HG03139 (cell line): ENCODE measurements around the gene SCG5.
A peak's percentile ranks its signal among the peaks of the same experiment; 100 is the strongest.
"Not testable (repeated sequence)": the region's sequence is repeated elsewhere in the genome, so short reads cannot be mapped to it uniquely, and the experiment has no call there.

ENCODE experiments used
- ATAC-seq: cut with Tn5 transposase; IDR thresholded peaks from one replicate; pipeline ENCODE4 v1.9.1; 2021; ENCODE audit not compliant: unreplicated experiment

SCG5 gene, protein sequence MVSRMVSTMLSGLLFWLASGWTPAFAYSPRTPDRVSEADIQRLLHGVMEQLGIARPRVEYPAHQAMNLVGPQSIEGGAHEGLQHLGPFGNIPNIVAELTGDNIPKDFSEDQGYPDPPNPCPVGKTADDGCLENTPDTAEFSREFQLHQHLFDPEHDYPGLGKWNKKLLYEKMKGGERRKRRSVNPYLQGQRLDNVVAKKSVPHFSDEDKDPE

GRCh38 chr15:32641517-32642059, at the start of gene SCG5:
Gene SCG5 (plus strand): TSS chr15:32641710. CDS start chr15:32643593, 1,883 bp downstream.
- no peak for ATAC-seq

DNA sequence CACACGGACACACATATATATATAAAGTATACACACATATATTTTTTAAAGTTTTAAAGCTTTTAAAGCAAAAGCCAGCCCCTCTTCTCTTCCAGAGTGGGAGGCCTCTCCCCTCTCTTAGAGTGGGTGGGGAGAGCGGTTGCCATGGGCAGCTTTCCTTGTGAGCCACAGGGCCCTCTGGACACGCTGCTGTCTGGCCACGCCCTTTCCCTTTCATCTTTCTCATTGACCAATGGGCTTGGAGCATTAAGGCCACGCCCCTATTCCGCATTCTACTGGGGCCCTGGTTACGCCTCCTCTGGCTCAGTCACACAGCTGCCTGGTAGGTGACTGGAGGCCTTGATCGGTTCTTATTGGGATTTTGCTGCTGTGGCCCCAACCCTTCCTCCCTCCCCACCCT, 48.4 kb upstream of the SCG5 start, which contains the start of gene GOLGA8N:
Gene GOLGA8N, plus strand, starts transcription at position 306 of the 400 bp plus-strand sequence.
- not testable (repeated sequence) for ATAC-seq

GRCh38 chr15:32609518-32609917, 32.0 kb upstream of the SCG5 start:
- ATAC-seq: not testable (repeated sequence)

GRCh38 chr15:32610719-32611118, 30.8 kb upstream of the SCG5 start:
- ATAC-seq: not testable (repeated sequence)

GRCh38 chr15:32614712-32615050, 26.8 kb upstream of the SCG5 start:
- ATAC-seq: peak; percentile 25

DNA sequence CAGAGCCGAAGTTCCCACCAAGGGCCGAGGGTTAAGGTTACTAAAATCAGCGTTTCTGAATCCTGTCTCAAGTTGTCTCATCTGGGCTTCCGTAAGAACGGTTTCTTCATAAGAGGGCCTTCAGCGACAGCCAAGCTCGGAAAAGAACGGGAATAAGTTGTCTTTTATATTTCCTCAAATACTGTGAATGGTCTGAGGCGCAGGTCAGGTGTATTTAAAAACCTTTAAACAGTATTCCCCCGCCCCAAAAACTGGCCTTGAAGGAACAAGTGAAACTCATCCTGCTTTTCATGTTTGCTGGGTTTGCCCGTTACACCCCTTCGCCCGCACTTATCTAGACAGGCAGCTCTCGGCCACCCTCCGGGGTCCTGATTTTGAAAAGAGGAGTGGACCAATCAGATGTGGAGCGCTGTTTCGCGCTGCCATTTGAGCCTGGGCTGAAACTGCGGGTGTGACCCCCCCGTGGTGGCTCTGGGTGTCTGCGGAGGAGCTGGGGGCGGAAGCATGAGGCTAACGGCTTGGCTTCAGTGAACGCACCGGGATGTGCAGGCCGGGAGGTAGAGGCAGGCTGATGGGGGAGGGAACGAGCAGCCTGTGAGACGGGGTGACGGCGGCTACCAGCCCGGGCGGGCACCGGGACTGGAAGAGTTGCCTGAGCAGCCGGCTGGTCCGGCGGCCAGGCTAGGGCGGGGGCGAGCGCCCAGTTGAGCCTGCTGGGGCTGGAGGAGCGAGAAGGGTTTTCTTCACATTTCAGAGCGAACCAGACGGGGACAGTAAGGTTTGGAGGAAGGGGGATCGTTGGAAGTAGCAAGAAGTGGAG, 26.2 kb upstream of the SCG5 start, which contains the start of gene ARHGAP11A:
Gene ARHGAP11A, plus strand, starts transcription at position 454 of the 820 bp plus-strand sequence. CDS start 708 bp downstream, outside the sequence.
- peak; percentile 66 for ATAC-seq

- not testable (repeated sequence) for ATAC-seq
These were observed 25.6 kb upstream of the SCG5 start for GRCh38 chr15:32615871-32616426.

DNA sequence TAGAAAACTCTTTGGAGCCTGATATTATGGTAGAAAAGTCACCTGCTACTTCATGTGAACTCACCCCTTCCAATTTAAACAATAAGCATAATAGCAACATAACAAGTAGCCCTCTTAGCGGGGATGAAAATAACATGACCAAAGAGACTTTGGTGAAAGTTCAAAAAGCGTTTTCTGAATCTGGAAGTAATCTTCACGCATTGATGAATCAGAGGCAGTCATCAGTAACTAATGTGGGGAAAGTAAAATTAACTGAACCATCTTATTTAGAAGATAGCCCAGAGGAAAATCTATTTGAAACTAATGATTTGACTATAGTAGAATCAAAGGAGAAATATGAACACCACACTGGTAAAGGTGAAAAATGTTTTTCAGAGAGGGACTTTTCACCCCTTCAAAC, 5.1 kb upstream of the SCG5 start:
- ATAC-seq: no peak

DNA sequence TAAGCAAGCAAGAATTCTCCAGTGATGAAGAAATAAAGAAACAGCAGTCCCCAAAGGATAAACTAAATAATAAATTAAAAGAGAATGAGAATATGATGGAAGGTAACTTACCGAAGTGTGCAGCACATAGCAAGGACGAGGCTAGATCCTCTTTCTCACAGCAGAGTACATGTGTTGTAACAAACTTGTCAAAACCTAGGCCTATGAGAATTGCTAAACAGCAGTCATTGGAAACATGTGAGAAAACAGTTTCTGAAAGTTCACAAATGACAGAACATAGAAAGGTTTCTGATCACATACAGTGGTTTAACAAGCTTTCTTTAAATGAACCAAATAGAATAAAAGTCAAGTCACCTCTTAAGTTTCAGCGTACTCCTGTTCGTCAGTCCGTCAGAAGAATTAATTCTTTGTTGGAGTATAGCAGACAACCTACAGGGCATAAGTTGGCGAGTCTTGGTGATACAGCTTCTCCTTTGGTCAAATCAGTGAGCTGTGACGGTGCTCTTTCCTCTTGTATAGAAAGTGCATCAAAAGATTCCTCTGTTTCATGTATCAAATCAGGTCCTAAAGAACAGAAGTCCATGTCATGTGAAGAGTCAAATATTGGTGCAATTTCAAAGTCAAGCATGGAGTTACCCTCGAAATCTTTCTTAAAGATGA, 4.5 kb upstream of the SCG5 start:
- ATAC-seq: no peak

GRCh38 chr15:32637704-32638103, 3.8 kb upstream of the SCG5 start:
- no peak for ATAC-seq

GRCh38 chr15:32642667-32643435, 1.3 kb downstream of the SCG5 start:
- no peak for ATAC-seq

- ATAC-seq: no peak
These were observed 2.5 kb downstream of the SCG5 start for GRCh38 chr15:32643907-32644445.

DNA sequence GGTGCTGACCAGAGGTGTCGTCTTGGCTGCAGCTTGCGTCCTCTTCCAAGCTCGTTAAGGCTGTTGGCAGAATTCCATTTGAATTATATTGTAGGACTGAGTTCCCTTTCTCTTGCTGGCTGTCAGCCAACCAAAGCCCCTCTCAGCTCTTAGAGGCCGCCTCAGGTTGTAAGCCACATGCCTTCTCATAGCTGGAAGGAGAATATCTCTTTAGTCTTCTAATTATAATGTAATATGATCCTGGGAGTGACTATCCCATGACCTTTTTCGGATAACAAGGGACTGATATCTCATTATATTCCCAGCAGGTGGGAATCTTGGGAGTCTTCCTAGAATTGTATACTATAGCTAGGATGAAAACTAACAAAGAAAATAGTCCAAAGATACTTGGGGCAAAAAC, 4.8 kb downstream of the SCG5 start:
- no peak for ATAC-seq

- no peak for ATAC-seq
These were observed 7.8 kb downstream of the SCG5 start for GRCh38 chr15:32649342-32649741.

GRCh38 chr15:32651229-32651837, 9.8 kb downstream of the SCG5 start:
- peak; percentile 85 for ATAC-seq

- ATAC-seq: no peak
These were observed 10.7 kb downstream of the SCG5 start for GRCh38 chr15:32652178-32652577.

DNA sequence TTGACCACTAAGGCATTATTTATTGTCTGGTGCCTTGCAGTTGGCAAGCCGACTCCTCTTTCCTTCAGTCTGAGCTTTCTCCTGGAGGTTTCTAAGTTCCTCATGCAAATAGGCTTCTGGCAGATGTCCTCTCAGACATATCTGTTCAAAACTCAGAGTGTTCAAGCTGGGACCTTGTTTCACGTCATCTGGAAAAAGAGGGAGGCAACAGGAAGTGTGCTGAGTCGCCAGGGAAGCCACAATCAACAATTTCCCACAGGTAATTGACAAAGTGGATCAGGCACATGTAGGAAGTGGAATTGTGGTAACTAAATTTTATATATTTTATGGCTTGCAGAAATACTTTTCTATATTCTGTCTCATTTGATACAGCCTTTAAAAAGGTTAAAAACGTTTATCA, 14.6 kb downstream of the SCG5 start:
- ATAC-seq: no peak

DNA sequence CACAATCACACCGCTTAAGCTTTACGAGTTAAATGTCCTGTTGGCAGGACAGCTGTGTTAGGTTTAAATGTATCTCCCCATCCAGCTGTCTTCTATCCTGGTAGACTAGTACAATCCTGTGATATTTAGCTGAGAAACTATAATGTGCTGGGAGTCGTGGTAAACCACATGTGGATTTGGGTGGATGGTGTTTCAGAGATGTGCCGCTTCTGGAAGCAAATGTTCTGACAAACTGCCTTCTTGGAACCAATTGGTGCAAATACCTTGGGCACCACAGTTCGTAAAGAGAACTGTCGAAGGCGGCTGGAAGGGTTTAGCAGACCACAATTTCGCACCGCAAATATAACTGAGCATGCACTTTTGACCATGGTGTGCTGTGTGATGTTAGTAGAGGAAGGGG, 15.0 kb downstream of the SCG5 start:
- ATAC-seq: no peak

DNA sequence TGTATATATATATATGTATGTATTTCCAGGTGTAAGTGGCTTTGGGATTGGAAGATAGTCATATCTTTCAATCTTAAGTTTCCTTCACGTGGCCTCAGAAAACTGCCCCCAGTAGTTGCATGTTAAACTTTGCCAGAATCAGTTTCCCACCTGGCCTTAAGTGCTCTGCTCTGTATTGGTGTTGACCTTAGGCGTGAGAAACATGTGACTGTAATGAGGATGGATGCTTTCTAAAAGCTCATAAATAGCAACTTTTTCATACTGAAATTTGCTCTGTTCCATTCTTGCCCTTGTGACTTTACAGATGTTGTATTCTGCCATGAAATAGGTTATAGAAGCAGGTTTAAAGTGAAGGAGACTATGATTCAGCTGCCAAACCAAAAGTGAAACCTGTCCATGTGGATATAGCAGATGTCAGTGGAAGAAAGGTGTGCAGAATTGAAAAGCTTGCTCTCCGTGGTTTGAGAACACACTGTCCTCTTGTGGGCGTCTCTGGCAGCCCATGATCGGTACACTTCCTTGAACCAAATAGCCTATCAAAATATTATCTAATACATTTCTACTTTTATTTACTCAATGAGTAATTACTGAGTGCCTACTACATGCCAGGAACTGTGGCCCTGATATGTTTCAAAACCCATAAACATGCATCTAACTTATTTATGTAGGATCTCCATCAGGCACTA, 15.8 kb downstream of the SCG5 start:
- ATAC-seq: no peak
